SK-N-SH (cell line): ENCODE data around the gene GRIN2A. TPM values are rescaled to one million over a fixed set of nuclear protein-coding genes. Genes with fewer than 3 reads are reported as not detected.
A peak's percentile ranks its signal among the peaks of the same experiment; 100 is the strongest.

ENCODE experiments used
- CTCF ChIA-PET: fragments of 300-600, 350-600 bp; formaldehyde crosslinking; extraction: SDS; loops from one replicate; lab custom pipeline; 2021; lab: Yijun Ruan, JAX
- POLR2A ChIA-PET: fragments of 350-600 bp; sonication (Branson Sonifier 250); formaldehyde crosslinking; extraction: SDS; loops from one replicate; lab custom pipeline; 2020; ENCODE audit warnings: antibody characterized with exemption, inconsistent platforms; lab: Yijun Ruan, JAX
- DNase-seq: peaks from one replicate; pipeline ENCODE4 v3.0.0; 2012
- H2AFZ ChIP-seq: fragments of 200-600 bp; sonication (generic); 2 replicates; pipeline ENCODE4 v1.8.1; 2016; ENCODE audit warnings: antibody characterized with exemption, mild to moderate bottlenecking, low read depth
- H3F3A ChIP-seq: fragments of 200-600 bp; sonication (generic); replicated peaks from 2 replicates; pipeline ENCODE3; 2016; ENCODE audit warnings: antibody characterized with exemption, mild to moderate bottlenecking; ENCODE audit not compliant: insufficient read depth
- H3K27ac ChIP-seq, 2 experiments: fragments of 200-500 bp in 1 of 2; fragments of 200-600 bp in 1 of 2; sonication (Bioruptor generic) in 1 of 2; sonication (generic), shearing (Covaris generic) in 1 of 2; 2 replicates each; pipeline versions ENCODE4 v1.5.1 to v1.6.1; 2014 to 2016; ENCODE audit warnings: low read depth in 2 of 2, inconsistent platforms in 1 of 2, low read length in 1 of 2, mild to moderate bottlenecking in 1 of 2, mixed read lengths in 1 of 2
- H3K27me3 ChIP-seq: fragments of 200-600 bp; sonication (generic), shearing (Covaris generic); 2 replicates; pipeline ENCODE4 v1.6.1; 2016; ENCODE audit warnings: mixed run types; ENCODE audit not compliant: insufficient read depth
- H3K36me3 ChIP-seq, 2 experiments: fragments of 200-500 bp in 1 of 2; fragments of 200-600 bp in 1 of 2; sonication (Bioruptor generic) in 1 of 2; sonication (generic) in 1 of 2; replicated peaks in 1 of 2; 2 replicates each; pipeline versions ENCODE3 to v1.5.1; 2014 to 2016; ENCODE audit warnings: low read length in 1 of 2, mild to moderate bottlenecking in 1 of 2; ENCODE audit not compliant: insufficient read depth in 2 of 2, control insufficient read depth in 1 of 2
- H3K4me1 ChIP-seq, 2 experiments: fragments of 200-500 bp in 1 of 2; fragments of 200-600 bp in 1 of 2; sonication (Bioruptor generic) in 1 of 2; sonication (generic), shearing (Covaris generic) in 1 of 2; 2 replicates each; pipeline versions ENCODE4 v1.5.1 to v1.6.1; 2014 to 2016; ENCODE audit warnings: low read depth in 1 of 2, low read length in 1 of 2, mixed run types in 1 of 2; ENCODE audit not compliant: insufficient read depth in 2 of 2, control insufficient read depth in 1 of 2
- H3K4me2 ChIP-seq: fragments of 200-600 bp; sonication (generic), shearing (Covaris generic); 2 replicates; pipeline ENCODE4 v1.6.1; 2017; ENCODE audit warnings: mixed run types
- H3K4me3 ChIP-seq, 2 experiments: fragments of 200-500 bp in 1 of 2; fragments of 200-600 bp in 1 of 2; sonication (Bioruptor generic) in 1 of 2; sonication (generic), shearing (Covaris generic) in 1 of 2; 2 replicates each; pipeline versions ENCODE4 v1.5.1 to v1.8.1; 2014 to 2016; ENCODE audit warnings: low read depth in 2 of 2, inconsistent platforms in 1 of 2, low read length in 1 of 2, mild to moderate bottlenecking in 1 of 2, mixed read lengths in 1 of 2, moderate library complexity in 1 of 2
- H3K79me2 ChIP-seq: fragments of 200-600 bp; sonication (generic); 2 replicates; pipeline ENCODE4 v1.8.1; 2017; ENCODE audit warnings: mild to moderate bottlenecking; ENCODE audit not compliant: insufficient read depth
- H3K9ac ChIP-seq: fragments of 200-600 bp; sonication (generic); 2 replicates; pipeline ENCODE4 v1.6.1; 2017; ENCODE audit warnings: mixed run types
- H3K9me2 ChIP-seq: fragments of 200-600 bp; sonication (generic); 2 replicates; pipeline ENCODE4 v1.6.1; 2017; ENCODE audit warnings: mixed run types
- H3K9me3 ChIP-seq: fragments of 200-600 bp; sonication (generic); 2 replicates; pipeline ENCODE4 v1.6.1; 2017; ENCODE audit warnings: mixed run types, mild to moderate bottlenecking, moderate library complexity
- H4K20me1 ChIP-seq: fragments of 200-600 bp; sonication (generic); 2 replicates; pipeline ENCODE4 v1.6.1; 2017; ENCODE audit warnings: mild to moderate bottlenecking, mixed run types; ENCODE audit not compliant: insufficient read depth
- CTCF ChIP-seq: fragments of 200-600 bp; sonication (generic); IDR thresholded peaks from 2 replicates; pipeline ENCODE4 v1.6.1; 2017; ENCODE audit warnings: antibody characterized with exemption, mild to moderate bottlenecking, moderate library complexity
- EP300 ChIP-seq, 2 experiments: IDR thresholded peaks; 2 replicates each; pipeline versions ENCODE4 v1.4.0 to v1.6.1; 2012; ENCODE audit warnings: borderline replicate concordance in 1 of 2, low read depth in 1 of 2, low read length in 1 of 2
- FOXM1 ChIP-seq: IDR thresholded peaks from 2 replicates; pipeline ENCODE4 v1.4.0; 2012; ENCODE audit warnings: low read depth, mild to moderate bottlenecking
- GABPA ChIP-seq: IDR thresholded peaks from 2 replicates; pipeline ENCODE4 v1.4.0; 2012; ENCODE audit warnings: low read depth, mild to moderate bottlenecking
- GATA2 ChIP-seq: sonication (generic); formaldehyde crosslinking; IDR thresholded peaks from 2 replicates; pipeline ENCODE4 v1.5.0; 2020; ENCODE audit warnings: mild to moderate bottlenecking, missing genetic modification reagents
- POLR2AphosphoS5 ChIP-seq: IDR thresholded peaks from 2 replicates; pipeline ENCODE4 v1.6.1; 2012; ENCODE audit warnings: low read depth, low read length
- RAD21 ChIP-seq: IDR thresholded peaks from 2 replicates; pipeline ENCODE4 v1.6.1; 2012; ENCODE audit warnings: mild to moderate bottlenecking, low read length
- RCOR1 ChIP-seq: fragments of 150-350 bp; IDR thresholded peaks from 2 replicates; pipeline ENCODE4 v1.6.1; 2017; ENCODE audit warnings: antibody characterized with exemption, low read length
- SMC3 ChIP-seq: IDR thresholded peaks from 2 replicates; pipeline ENCODE4 v1.6.1; 2012; ENCODE audit warnings: low read depth, low read length, improper control_type of control experiment
- TCF12 ChIP-seq: IDR thresholded peaks from 2 replicates; pipeline ENCODE4 v1.4.0; 2012
- WGBS: methylation state at CpG from one replicate; pipeline ENCODE4 v1.1.6; 2017; ENCODE audit warnings: low lambda C conversion rate; 5-methylcytosine and 5-hydroxymethylcytosine counted together
- polyA plus RNA-seq, 3 experiments: library from polyadenylated mRNA; depleted of rRNA; stranded (reverse); fragments of >200 nt; gene quantifications; 2 replicates each; pipeline ENCODE4 v1.2.3, GENCODE V29; 2012
- TF ChIP-seq, protein P1 (sequence below): IDR thresholded peaks from 2 replicates; pipeline ENCODE4 v1.4.0; 2012; ENCODE audit warnings: low read depth
- TF ChIP-seq, protein P2 (sequence below): fragments of 150-350 bp; IDR thresholded peaks from 2 replicates; pipeline ENCODE4 v1.6.1; 2017; ENCODE audit warnings: antibody characterized with exemption, low read length, low read depth, borderline replicate concordance

The GRIN2A gene
- polyA plus RNA-seq, 1 of the 3 experiments (the other 2 are of a cell fraction) = not detected

DNA sequence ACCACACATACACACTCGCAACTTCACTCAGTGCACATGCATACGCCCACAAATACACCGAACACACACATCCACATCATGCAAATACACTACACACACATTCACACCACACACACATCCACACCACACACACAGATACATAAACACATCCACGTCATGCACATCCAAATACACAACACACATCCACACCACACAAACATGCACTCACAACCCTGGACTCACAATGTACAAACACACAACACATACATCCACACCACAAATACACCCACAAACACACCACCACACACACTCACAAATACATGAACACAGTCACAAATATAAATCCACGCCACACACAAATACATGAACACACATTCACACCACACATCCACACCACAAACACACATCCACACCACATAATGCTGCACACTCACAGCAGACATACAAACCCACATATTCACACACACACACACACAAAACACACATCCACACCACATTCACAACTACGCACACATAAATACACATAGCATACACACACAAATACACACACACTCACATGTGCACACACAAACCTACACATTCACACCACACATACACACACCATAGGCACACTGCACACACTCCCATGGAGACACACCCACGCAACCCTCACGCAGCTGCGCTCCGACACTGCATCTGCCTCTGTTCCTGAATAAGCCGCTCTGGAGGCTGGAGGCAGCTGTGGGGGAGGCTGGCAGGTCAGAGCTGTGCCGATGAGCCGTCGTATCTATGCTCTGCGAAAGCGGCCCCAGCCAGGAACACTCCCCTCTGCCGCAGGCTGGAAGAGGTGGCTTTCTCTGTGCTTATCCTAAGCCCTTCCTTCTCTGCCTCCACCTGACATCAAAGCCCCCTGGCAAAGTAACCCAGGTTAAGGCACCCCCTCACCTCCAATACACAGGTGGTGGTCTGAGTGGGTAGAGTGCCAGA lies 141.8 kb downstream of the GRIN2A start:
- Histone ChIP-seq H3K4me3 (no peak overlapping the region), H3K36me3 (no peaks in the 10 kb centered on the region), H3K4me1 (peaks cover 0 to 2% of the 10 kb centered on the region in 2 experiments; a peak in 1 of 4 replicates), H3K9me2 (no peaks in the 10 kb centered on the region), H4K20me1 (no peaks in the 10 kb centered on the region), H3K27me3 (no peaks in the 10 kb centered on the region), H3K27ac (no peak overlapping the region), H3K9ac (no peak overlapping the region)
- POLR2A ChIA-PET = no interaction called here
- TF ChIP-seq POLR2AphosphoS5 (no peak), RCOR1 (no peak), EP300 (IDR thresholded peaks at IDR 0.05; ENCODE audit: borderline replicate concordance in 1 of 2, low read depth in 1 of 2, low read length in 1 of 2) (no peak), TCF12 (no peak)
- TF ChIP-seq, all 33 proteins: peak for 0
- H2AFZ ChIP-seq = no peak overlapping the region
- CTCF ChIA-PET = interaction anchor here (0.7 to 1.4 kb wide), 4 partner anchors 10 to 142 kb away, joined by 3 to 4 read pairs (median 3); partner anchors contain the start of gene GRIN2A
- no peaks in the 10 kb centered on the region for H3K9me3 ChIP-seq
- H3F3A ChIP-seq = no peaks in the 10 kb centered on the region
- DNase-seq = peak; percentile 27
- WGBS = 41% methylated on average over 17 of the region's 17 CpGs
- no peaks in the 10 kb centered on the region for H3K79me2 ChIP-seq
- H3K4me2 ChIP-seq = no peak overlapping the region

- Histone ChIP-seq H4K20me1 (no peaks in the 10 kb centered on the region), H3K4me2 (no peak overlapping the region), H3F3A (no peaks in the 10 kb centered on the region), H3K9me3 (no peaks in the 10 kb centered on the region), H3K4me1 (no peaks in the 10 kb centered on the region; a peak in 1 of 4 replicates), H3K27ac (peak overlapping the region in 1 of 2 experiments; percentile 17; a peak in 2 of 4 replicates), H3K9ac (no peak overlapping the region), H3K9me2 (no peaks in the 10 kb centered on the region), H3K27me3 (no peaks in the 10 kb centered on the region), H3K4me3 (peak overlapping the region in 1 of 2 experiments; percentile 19; a peak in 1 of 4 replicates), H2AFZ (no peak overlapping the region), H3K79me2 (no peaks in the 10 kb centered on the region), H3K36me3 (no peaks in the 10 kb centered on the region)
- DNase-seq = peak; percentile 77
- TF ChIP-seq FOXM1 = no peak
- TF ChIP-seq, protein P1, sequence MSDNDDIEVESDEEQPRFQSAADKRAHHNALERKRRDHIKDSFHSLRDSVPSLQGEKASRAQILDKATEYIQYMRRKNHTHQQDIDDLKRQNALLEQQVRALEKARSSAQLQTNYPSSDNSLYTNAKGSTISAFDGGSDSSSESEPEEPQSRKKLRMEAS = no peak
- TF ChIP-seq, protein P2, sequence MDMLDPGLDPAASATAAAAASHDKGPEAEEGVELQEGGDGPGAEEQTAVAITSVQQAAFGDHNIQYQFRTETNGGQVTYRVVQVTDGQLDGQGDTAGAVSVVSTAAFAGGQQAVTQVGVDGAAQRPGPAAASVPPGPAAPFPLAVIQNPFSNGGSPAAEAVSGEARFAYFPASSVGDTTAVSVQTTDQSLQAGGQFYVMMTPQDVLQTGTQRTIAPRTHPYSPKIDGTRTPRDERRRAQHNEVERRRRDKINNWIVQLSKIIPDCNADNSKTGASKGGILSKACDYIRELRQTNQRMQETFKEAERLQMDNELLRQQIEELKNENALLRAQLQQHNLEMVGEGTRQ = no peak
- peak; percentile 53 for TF ChIP-seq RAD21
- TF ChIP-seq GABPA = no peak
- no peak for TF ChIP-seq SMC3
- TF ChIP-seq GATA2 (CRISPR knock-in tag) = no peak
- no peak for TF ChIP-seq CTCF
- POLR2A ChIA-PET = no interaction called here
- CTCF ChIA-PET = interaction anchor here (0.7 to 1.5 kb wide), 5 partner anchors 11 to 264 kb away, joined by 3 to 5 read pairs (median 4); no protein-coding TSS in a partner anchor
- 9% methylated on average over 21 of the region's 28 CpGs for WGBS
These were observed 142.8 kb downstream of the GRIN2A start for GRCh38 chr16:10039220-10040096.
